Measurements from ENCODE around the gene MRPS15. TPM values are rescaled to one million over a fixed set of nuclear protein-coding genes. Genes with fewer than 3 reads are reported as not detected.
A peak's percentile ranks its signal among the peaks of the same experiment; 100 is the strongest.

Gene MRPS15
- total and polyA plus RNA-seq, 2 of the 13 experiments (the other 11 are each of a cell fraction or from before 2014, with no cell fraction given), result 59.0 to 113 TPM

- no peak for TF ChIP-seq ZHX1 (CRISPR knock-in tag; IDR thresholded peaks at IDR 0.05; ENCODE audit: low read depth)
- TF ChIP-seq RFX1 (IDR thresholded peaks at IDR 0.05), result no peak
- TF ChIP-seq SNAPC4 (CRISPR knock-in tag; IDR thresholded peaks at IDR 0.05), result no peak
- peak; percentile 97 for TF ChIP-seq ZNF350 (CRISPR knock-in tag; IDR thresholded peaks at IDR 0.05; ENCODE audit: borderline replicate concordance, low read depth)
- TF ChIP-seq HMGXB3 (CRISPR knock-in tag; IDR thresholded peaks at IDR 0.05; ENCODE audit: borderline replicate concordance), result peak; percentile 94
- TF ChIP-seq HDAC6 (IDR thresholded peaks at IDR 0.05; ENCODE audit: low read depth, low read length), result no peak
- TF ChIP-seq SMAD3 (CRISPR knock-in tag; IDR thresholded peaks at IDR 0.05), result peak; percentile 97
- no peak for TF ChIP-seq THAP8 (CRISPR knock-in tag; IDR thresholded peaks at IDR 0.05; ENCODE audit: borderline replicate concordance)
- TF ChIP-seq ZNF432 (CRISPR knock-in tag; IDR thresholded peaks at IDR 0.05; ENCODE audit: borderline replicate concordance), result no peak
- TF ChIP-seq RBFOX2 (IDR thresholded peaks at IDR 0.05; ENCODE audit: low read depth, low read length), result peak; percentile 89
- TF ChIP-seq ZNF12 (CRISPR knock-in tag; IDR thresholded peaks at IDR 0.05), result no peak; the same call in 1 of the 2 replicates
- TF ChIP-seq ZBTB14 (CRISPR knock-in tag; IDR thresholded peaks at IDR 0.05), result peak; percentile 71
- TF ChIP-seq ZNF431 (CRISPR knock-in tag; IDR thresholded peaks at IDR 0.05; ENCODE audit: borderline replicate concordance, low read depth), result no peak
Measured at GRCh38 chr1:36463803-36464604, at the start of gene MRPS15 (continued).

Measured in HepG2 (cell line).